HEK293 (cell line): ENCODE results near the gene HNRNPM.

Source experiments
- SP2 ChIP-seq: fragments of 450-650 bp; formaldehyde crosslinking; IDR thresholded peaks from 2 replicates; pipeline ENCODE4 v1.5.1; 2016; ENCODE audit warnings: missing biosample characterization, missing genetic modification characterization
- YY1 ChIP-seq: fragments of 450-650 bp; formaldehyde crosslinking; IDR thresholded peaks from 2 replicates; pipeline ENCODE4 v1.5.1; 2018; ENCODE audit warnings: missing biosample characterization, missing genetic modification characterization
- ZBTB1 ChIP-seq: fragments of 450-650 bp; formaldehyde crosslinking; IDR thresholded peaks from 2 replicates; pipeline ENCODE4 v1.5.1; 2016; ENCODE audit warnings: missing biosample characterization, missing genetic modification characterization
- ZNF133 ChIP-seq: fragments of 450-650 bp; formaldehyde crosslinking; IDR thresholded peaks from 2 replicates; pipeline ENCODE4 v1.5.1; 2016; ENCODE audit warnings: missing biosample characterization, missing genetic modification characterization
- ZNF561 ChIP-seq: fragments of 450-650 bp; IDR thresholded peaks from 2 replicates; pipeline ENCODE4 v1.5.1; 2018; ENCODE audit warnings: missing biosample characterization, missing genetic modification characterization, borderline replicate concordance
- ZNF660 ChIP-seq: fragments of 450-650 bp; IDR thresholded peaks from 2 replicates; pipeline ENCODE4 v1.5.1; 2018; ENCODE audit warnings: missing biosample characterization, mild to moderate bottlenecking, missing genetic modification characterization
- TF ChIP-seq, protein P1 (sequence below): fragments of 450-650 bp; formaldehyde crosslinking; IDR thresholded peaks from 2 replicates; pipeline ENCODE4 v1.5.1; 2016; ENCODE audit warnings: missing biosample characterization, missing genetic modification characterization
- TF ChIP-seq, protein P2 (sequence below): fragments of 450-650 bp; formaldehyde crosslinking; IDR thresholded peaks from 2 replicates; pipeline ENCODE4 v1.5.1; 2016; ENCODE audit warnings: missing biosample characterization, missing genetic modification characterization
- TF ChIP-seq, protein P3 (sequence below): fragments of 450-650 bp; formaldehyde crosslinking; IDR thresholded peaks from 2 replicates; pipeline ENCODE4 v1.5.1; 2016; ENCODE audit warnings: missing biosample characterization, missing genetic modification characterization

DNA sequence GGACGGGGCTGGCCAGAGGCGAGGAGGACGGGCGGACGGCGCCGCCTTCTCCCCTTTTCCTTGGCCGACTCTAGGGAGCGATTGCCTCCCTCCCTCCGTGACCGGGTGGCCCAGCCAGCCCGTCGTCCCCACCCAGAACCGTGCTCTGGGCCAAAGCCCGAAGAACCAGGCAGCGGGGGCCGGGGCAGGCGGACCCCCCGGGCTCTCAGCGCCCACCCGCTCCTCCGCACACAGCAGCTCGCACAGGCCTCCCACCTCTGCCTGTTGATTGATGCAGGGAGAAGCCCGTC lies 41.0 kb upstream of the HNRNPM start:
- no peak for TF ChIP-seq ZNF561 (tag by site-specific recombination)
- TF ChIP-seq SP2 (tag by site-specific recombination) = no peak
- TF ChIP-seq, protein P1, sequence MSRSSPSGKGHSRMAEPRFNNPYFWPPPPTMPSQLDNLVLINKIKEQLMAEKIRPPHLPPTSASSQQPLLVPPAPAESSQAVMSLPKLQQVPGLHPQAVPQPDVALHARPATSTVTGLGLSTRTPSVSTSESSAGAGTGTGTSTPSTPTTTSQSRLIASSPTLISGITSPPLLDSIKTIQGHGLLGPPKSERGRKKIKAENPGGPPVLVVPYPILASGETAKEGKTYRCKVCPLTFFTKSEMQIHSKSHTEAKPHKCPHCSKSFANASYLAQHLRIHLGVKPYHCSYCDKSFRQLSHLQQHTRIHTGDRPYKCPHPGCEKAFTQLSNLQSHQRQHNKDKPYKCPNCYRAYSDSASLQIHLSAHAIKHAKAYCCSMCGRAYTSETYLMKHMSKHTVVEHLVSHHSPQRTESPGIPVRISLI (tag by site-specific recombination) = no peak
- TF ChIP-seq, protein P2, sequence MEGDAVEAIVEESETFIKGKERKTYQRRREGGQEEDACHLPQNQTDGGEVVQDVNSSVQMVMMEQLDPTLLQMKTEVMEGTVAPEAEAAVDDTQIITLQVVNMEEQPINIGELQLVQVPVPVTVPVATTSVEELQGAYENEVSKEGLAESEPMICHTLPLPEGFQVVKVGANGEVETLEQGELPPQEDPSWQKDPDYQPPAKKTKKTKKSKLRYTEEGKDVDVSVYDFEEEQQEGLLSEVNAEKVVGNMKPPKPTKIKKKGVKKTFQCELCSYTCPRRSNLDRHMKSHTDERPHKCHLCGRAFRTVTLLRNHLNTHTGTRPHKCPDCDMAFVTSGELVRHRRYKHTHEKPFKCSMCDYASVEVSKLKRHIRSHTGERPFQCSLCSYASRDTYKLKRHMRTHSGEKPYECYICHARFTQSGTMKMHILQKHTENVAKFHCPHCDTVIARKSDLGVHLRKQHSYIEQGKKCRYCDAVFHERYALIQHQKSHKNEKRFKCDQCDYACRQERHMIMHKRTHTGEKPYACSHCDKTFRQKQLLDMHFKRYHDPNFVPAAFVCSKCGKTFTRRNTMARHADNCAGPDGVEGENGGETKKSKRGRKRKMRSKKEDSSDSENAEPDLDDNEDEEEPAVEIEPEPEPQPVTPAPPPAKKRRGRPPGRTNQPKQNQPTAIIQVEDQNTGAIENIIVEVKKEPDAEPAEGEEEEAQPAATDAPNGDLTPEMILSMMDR (tag by site-specific recombination) = no peak
- no peak for TF ChIP-seq ZNF660
- no peak for TF ChIP-seq YY1 (tag by site-specific recombination)
- no peak for TF ChIP-seq ZNF133 (tag by site-specific recombination)
- no peak for TF ChIP-seq ZBTB1 (tag by site-specific recombination)
- TF ChIP-seq, protein P3, sequence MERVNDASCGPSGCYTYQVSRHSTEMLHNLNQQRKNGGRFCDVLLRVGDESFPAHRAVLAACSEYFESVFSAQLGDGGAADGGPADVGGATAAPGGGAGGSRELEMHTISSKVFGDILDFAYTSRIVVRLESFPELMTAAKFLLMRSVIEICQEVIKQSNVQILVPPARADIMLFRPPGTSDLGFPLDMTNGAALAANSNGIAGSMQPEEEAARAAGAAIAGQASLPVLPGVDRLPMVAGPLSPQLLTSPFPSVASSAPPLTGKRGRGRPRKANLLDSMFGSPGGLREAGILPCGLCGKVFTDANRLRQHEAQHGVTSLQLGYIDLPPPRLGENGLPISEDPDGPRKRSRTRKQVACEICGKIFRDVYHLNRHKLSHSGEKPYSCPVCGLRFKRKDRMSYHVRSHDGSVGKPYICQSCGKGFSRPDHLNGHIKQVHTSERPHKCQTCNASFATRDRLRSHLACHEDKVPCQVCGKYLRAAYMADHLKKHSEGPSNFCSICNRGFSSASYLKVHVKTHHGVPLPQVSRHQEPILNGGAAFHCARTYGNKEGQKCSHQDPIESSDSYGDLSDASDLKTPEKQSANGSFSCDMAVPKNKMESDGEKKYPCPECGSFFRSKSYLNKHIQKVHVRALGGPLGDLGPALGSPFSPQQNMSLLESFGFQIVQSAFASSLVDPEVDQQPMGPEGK (tag by site-specific recombination) = no peak
